Testis (tissue), 2 donors: ENCODE data around the gene ARID1B.

Source experiments
- CTCF ChIP-seq, 3 experiments: fragments of 450-650 bp in 2 of 3; fragments of 200-600 bp in 1 of 3; sonication (generic) in 1 of 3; IDR thresholded peaks; one replicate each; pipeline ENCODE4 v1.5.1; 2016 to 2019; ENCODE audit warnings: antibody characterized with exemption in 3 of 3, mild to moderate bottlenecking in 2 of 3, moderate library complexity in 1 of 3
- POLR2A ChIP-seq: fragments of 450-650 bp; IDR thresholded peaks from one replicate; pipeline ENCODE4 v1.6.1; 2017; ENCODE audit warnings: antibody characterized with exemption, mild to moderate bottlenecking, moderate library complexity

GRCh38 chr6:156904176-156904967, 127.2 kb downstream of the ARID1B start:
- TF ChIP-seq CTCF (IDR thresholded peaks at IDR 0.05) (no peak), POLR2A (no peak)
